CD14-positive monocyte (primary cell): ENCODE measurements around the gene TSHR. TPM values are rescaled to one million over a fixed set of nuclear protein-coding genes. Genes with fewer than 3 reads are reported as not detected.

ENCODE experiments used
- DNase-seq, 3 donors: peaks; one replicate each; pipeline ENCODE4 v3.0.0-alpha.2; 2011 to 2022
- H2AFZ ChIP-seq: 2 replicates; pipeline ENCODE4 v1.6.0; 2012; ENCODE audit warnings: mild to moderate bottlenecking, low read depth, low read length, inconsistent platforms; ENCODE audit not compliant: insufficient read depth, poor library complexity, severe bottlenecking
- H3K27ac ChIP-seq, 2 donors: 1 replicate in 1 of 2; 2 replicates in 1 of 2; pipeline ENCODE4 v1.5.1; 2012 to 2013; ENCODE audit warnings: low read length in 2 of 2, control low read depth in 1 of 2, inconsistent platforms in 1 of 2, low read depth in 1 of 2, mild to moderate bottlenecking in 1 of 2
- H3K27me3 ChIP-seq, 2 donors: one replicate each; pipeline versions ENCODE4 v1.6.0 to v1.6.1; 2011 to 2013; ENCODE audit warnings: low read length in 2 of 2; ENCODE audit not compliant: control insufficient read depth in 2 of 2, insufficient read depth in 2 of 2
- H3K36me3 ChIP-seq, 2 donors: replicated peaks in 1 of 2; 1 replicate in 1 of 2; 2 replicates in 1 of 2; pipeline versions ENCODE4 v1.5.1 to v1.6.1; 2012 to 2013; ENCODE audit warnings: low read length in 2 of 2, control low read depth in 1 of 2, inconsistent platforms in 1 of 2, mild to moderate bottlenecking in 1 of 2; ENCODE audit not compliant: insufficient read depth in 2 of 2, control insufficient read depth in 1 of 2
- H3K4me1 ChIP-seq, 2 donors: 1 replicate in 1 of 2; 2 replicates in 1 of 2; pipeline versions ENCODE4 v1.5.1 to v1.6.1; 2012 to 2013; ENCODE audit warnings: low read length in 2 of 2, control low read depth in 1 of 2, inconsistent platforms in 1 of 2, mild to moderate bottlenecking in 1 of 2, moderate library complexity in 1 of 2; ENCODE audit not compliant: insufficient read depth in 2 of 2, control insufficient read depth in 1 of 2
- H3K4me2 ChIP-seq: replicated peaks from 2 replicates; pipeline ENCODE3; 2012; ENCODE audit warnings: low read length, moderate library complexity, mild to moderate bottlenecking; ENCODE audit not compliant: poor library complexity, severe bottlenecking; ENCODE audit errors: extremely low read depth
- H3K4me3 ChIP-seq, 3 experiments: fragments of 200-600 bp in 1 of 3; sonication (generic) in 1 of 3; replicated peaks in 1 of 3; 1 replicate in 2 of 3; 2 replicates in 1 of 3; pipeline ENCODE4 v1.5.1; 2011 to 2013; ENCODE audit warnings: low read length in 3 of 3, mild to moderate bottlenecking in 3 of 3, control low read depth in 2 of 3, low read depth in 2 of 3, inconsistent platforms in 1 of 3, moderate library complexity in 1 of 3
- H3K79me2 ChIP-seq: 2 replicates; pipeline ENCODE4 v1.6.0; 2012; ENCODE audit warnings: mild to moderate bottlenecking, control low read depth, inconsistent platforms, low read length, moderate library complexity; ENCODE audit not compliant: insufficient read depth
- H3K9ac ChIP-seq: 2 replicates; pipeline ENCODE4 v1.6.0; 2017; ENCODE audit warnings: low read length, mild to moderate bottlenecking; ENCODE audit not compliant: insufficient read depth, poor library complexity, severe bottlenecking
- H3K9me3 ChIP-seq, 2 donors: replicated peaks in 1 of 2; 1 replicate in 1 of 2; 2 replicates in 1 of 2; pipeline versions ENCODE4 v1.5.1 to v1.6.1; 2012 to 2013; ENCODE audit warnings: low read length in 2 of 2, control low read depth in 1 of 2; ENCODE audit not compliant: control insufficient read depth in 1 of 2, insufficient read depth in 1 of 2
- H4K20me1 ChIP-seq: 2 replicates; pipeline ENCODE4 v1.6.0; 2012; ENCODE audit warnings: mild to moderate bottlenecking, low read length, control low read depth, moderate library complexity; ENCODE audit not compliant: insufficient read depth
- H3K27ac Mint-ChIP-seq, 7 donors: one replicate each; pipeline ENCODE4 v1.8.0; 2020; ENCODE audit warnings: mild to moderate bottlenecking in 7 of 7, mixed read lengths in 7 of 7, moderate library complexity in 6 of 7, inconsistent platforms in 2 of 7
- H3K27me3 Mint-ChIP-seq, 3 donors: one replicate each; pipeline ENCODE4 v1.8.0; 2021 to 2022; ENCODE audit warnings: low read depth in 3 of 3, mild to moderate bottlenecking in 3 of 3, mixed read lengths in 3 of 3, moderate library complexity in 3 of 3, inconsistent platforms in 1 of 3
- H3K36me3 Mint-ChIP-seq, 2 donors: one replicate each; pipeline ENCODE4 v1.8.0; 2020; ENCODE audit warnings: mixed read lengths in 2 of 2, inconsistent platforms in 1 of 2, mild to moderate bottlenecking in 1 of 2
- H3K4me1 Mint-ChIP-seq: one replicate; pipeline ENCODE4 v1.8.0; 2020; ENCODE audit warnings: mild to moderate bottlenecking, mixed read lengths
- H3K4me3 Mint-ChIP-seq, 2 donors: one replicate each; pipeline ENCODE4 v1.8.0; 2020; ENCODE audit warnings: mild to moderate bottlenecking in 2 of 2, mixed read lengths in 2 of 2, moderate library complexity in 1 of 2
- H3K9me3 Mint-ChIP-seq, 7 donors: one replicate each; pipeline ENCODE4 v1.8.0; 2020 to 2022; ENCODE audit warnings: mixed read lengths in 7 of 7, mild to moderate bottlenecking in 6 of 7, moderate library complexity in 6 of 7, inconsistent platforms in 2 of 7
- CTCF ChIP-seq: fragments of 200-600 bp; IDR thresholded peaks from one replicate; pipeline ENCODE4 v1.8.0; 2022; ENCODE audit warnings: antibody characterized with exemption, mild to moderate bottlenecking
- WGBS: methylation state at CpG from one replicate; pipeline ENCODE4 v1.1.5; 2013; ENCODE audit warnings: missing lambda C conversion rate; ENCODE audit not compliant: insufficient coverage; 5-methylcytosine and 5-hydroxymethylcytosine counted together
- intact Hi-C, 2 donors: fragments of 100-400 bp; cut with micrococcal nuclease; formaldehyde crosslinking; loops; one replicate each; pipeline versions ENCODE4 v1.15.0 to v1.15.1; 2023
- polyA plus RNA-seq, 3 donors: library from polyadenylated mRNA; depleted of rRNA in 1 of 3; unstranded in 2 of 3; stranded (reverse) in 1 of 3; fragments of 300-500 nt in 2 of 3; fragments of >200 nt in 1 of 3; fragmentation: Illumina TruSeq in 2 of 3; gene quantifications; 1 replicate in 2 of 3; 2 replicates in 1 of 3; pipeline ENCODE4 v1.2.3, GENCODE V29; 2012 to 2021

Gene TSHR
- polyA plus RNA-seq, 3 donors, result not detected

- H4K20me1 ChIP-seq, result no peaks in the 10 kb centered on the region
- no peak for TF ChIP-seq CTCF
- Mint-ChIP-seq H3K27ac (peak overlapping the region in 3 of 7 donors; percentile 13 to 72 (median 30)), H3K36me3 (peaks cover 38 to 47% of the 10 kb centered on the region in 2 donors), H3K9me3 (no peaks in the 10 kb centered on the region), H3K4me1 (peaks cover 33% of the 10 kb centered on the region), H3K27me3 (no peaks in the 10 kb centered on the region), H3K4me3 (no peak overlapping the region)
- no peaks in the 10 kb centered on the region for H3K9me3 ChIP-seq
- no peak overlapping the region for H3K4me2 ChIP-seq
- no peaks in the 10 kb centered on the region for H3K27me3 ChIP-seq
- peaks cover 15 to 38% of the 10 kb centered on the region in 2 donors for H3K36me3 ChIP-seq
- no peak overlapping the region for H2AFZ ChIP-seq
- peak overlapping the region in 1 of 2 donors; percentile 70 for H3K27ac ChIP-seq
- H3K4me3 ChIP-seq, result no peak overlapping the region
- peaks cover 21 to 36% of the 10 kb centered on the region in 2 donors for H3K4me1 ChIP-seq
- DNase-seq, result peak in 1 of 3 donors; percentile 26
- no peak overlapping the region for H3K9ac ChIP-seq
- peaks cover 16% of the 10 kb centered on the region for H3K79me2 ChIP-seq
- intact Hi-C loops, result loop anchor here in 1 of 2 donors (10.0 kb wide), 1 partner anchor 45 kb away; the partner anchor contains the start of gene GTF2A1
- WGBS, result no CpG with 5 or more reads among the region's 2 CpGs
Measured at GRCh38 chr14:81179631-81180030, 224.2 kb downstream of the TSHR start.

GRCh38 chr14:81187832-81188522, 232.6 kb downstream of the TSHR start:
- H3K4me3 Mint-ChIP-seq, result no peak overlapping the region

More at GRCh38 chr14:81187832-81188522, 232.6 kb downstream of the TSHR start:
- H3K36me3 Mint-ChIP-seq, result peaks cover 61 to 78% of the 10 kb centered on the region in 2 donors
- DNase-seq, result no peak
- Histone ChIP-seq H2AFZ (no peak overlapping the region), H3K27me3 (no peaks in the 10 kb centered on the region), H3K36me3 (peaks cover 69 to 99% of the 10 kb centered on the region in 2 donors), H3K27ac (no peak overlapping the region), H3K4me1 (no peaks in the 10 kb centered on the region), H3K4me2 (no peak overlapping the region), H3K79me2 (peaks cover 66% of the 10 kb centered on the region), H3K4me3 (no peak overlapping the region), H4K20me1 (peaks cover 15% of the 10 kb centered on the region), H3K9me3 (no peaks in the 10 kb centered on the region), H3K9ac (no peak overlapping the region)
- no peaks in the 10 kb centered on the region for H3K27me3 Mint-ChIP-seq
- 100% methylated on average over 2 of the region's 5 CpGs for WGBS
- H3K9me3 Mint-ChIP-seq, result no peaks in the 10 kb centered on the region
- intact Hi-C loops, result no loop called here
- H3K27ac Mint-ChIP-seq, result peak overlapping the region in 2 of 7 donors; percentile 43 to 61
- TF ChIP-seq CTCF, result no peak
- no peaks in the 10 kb centered on the region for H3K4me1 Mint-ChIP-seq
